Activated CD4-positive, alpha-beta T cell treated with anti-CD3 and anti-CD28 coated beads, Interleukin-2, amount 50 U/mL, for 1 hour (primary cell): ENCODE data around the gene MTA3.
"Not testable (repeated sequence)": the region's sequence is repeated elsewhere in the genome, so short reads cannot be mapped to it uniquely, and the experiment has no call there.

ENCODE experiments used
- DNase-seq: peaks from one replicate; pipeline ENCODE4 v3.0.0-alpha.2; 2020

The MTA3 gene

GRCh38 chr2:42675815-42676214, 107.4 kb downstream of the MTA3 start:
- no peak for DNase-seq

GRCh38 chr2:42685303-42685702, 116.9 kb downstream of the MTA3 start:
- no peak for DNase-seq

GRCh38 chr2:42693013-42693615, 124.7 kb downstream of the MTA3 start:
- DNase-seq, result no peak

- no peak for DNase-seq
These were observed 125.5 kb downstream of the MTA3 start for GRCh38 chr2:42693688-42694479.

- DNase-seq, result no peak
These were observed 128.6 kb downstream of the MTA3 start for GRCh38 chr2:42696987-42697386.

GRCh38 chr2:42698940-42699339, 130.5 kb downstream of the MTA3 start:
- DNase-seq, result no peak

GRCh38 chr2:42706836-42707235, 138.4 kb downstream of the MTA3 start:
- no peak for DNase-seq

- no peak for DNase-seq
These were observed 139.7 kb downstream of the MTA3 start for GRCh38 chr2:42708179-42708578.

- no peak for DNase-seq
These were observed 143.5 kb downstream of the MTA3 start for GRCh38 chr2:42711896-42712295.

- DNase-seq, result no peak
These were observed 144.5 kb downstream of the MTA3 start for GRCh38 chr2:42712934-42713333.

- DNase-seq, result no peak
These were observed 145.5 kb downstream of the MTA3 start for GRCh38 chr2:42713920-42714319.

- no peak for DNase-seq
These were observed 146.3 kb downstream of the MTA3 start for GRCh38 chr2:42714686-42715085.

- no peak for DNase-seq
These were observed 153.5 kb downstream of the MTA3 start for GRCh38 chr2:42721898-42722297.

GRCh38 chr2:42722320-42723190, 154.1 kb downstream of the MTA3 start:
- DNase-seq, result no peak

GRCh38 chr2:42723465-42723864, 155.0 kb downstream of the MTA3 start:
- DNase-seq, result no peak

GRCh38 chr2:42724886-42725285, 156.5 kb downstream of the MTA3 start:
- no peak for DNase-seq

GRCh38 chr2:42725657-42726056, 157.2 kb downstream of the MTA3 start:
- no peak for DNase-seq

GRCh38 chr2:42726680-42727079, 158.2 kb downstream of the MTA3 start:
- no peak for DNase-seq

- not testable (repeated sequence) for DNase-seq
These were observed 162.9 kb downstream of the MTA3 start for GRCh38 chr2:42731316-42731715.

GRCh38 chr2:42733852-42734251, 165.4 kb downstream of the MTA3 start:
- no peak for DNase-seq

GRCh38 chr2:42736598-42737322, 168.3 kb downstream of the MTA3 start:
- DNase-seq, result no peak

- DNase-seq, result no peak
These were observed 172.7 kb downstream of the MTA3 start for GRCh38 chr2:42741140-42741539.
